Liver (tissue), 9 donors: ENCODE results near the gene CXCL6. TPM values are rescaled to one million over a fixed set of nuclear protein-coding genes. Genes with fewer than 3 reads are reported as not detected.

Source experiments
- DNase-seq: peaks from one replicate; pipeline ENCODE4 v3.0.0-alpha.2; 2017; ENCODE audit warnings: low spot score
- H3K27ac ChIP-seq, 2 donors: one replicate each; pipeline ENCODE4 v1.7.0; 2013; ENCODE audit warnings: inconsistent platforms in 2 of 2, low read length in 2 of 2, control low read depth in 1 of 2, low read depth in 1 of 2, mild to moderate bottlenecking in 1 of 2
- H3K27me3 ChIP-seq, 4 donors: one replicate each; pipeline versions ENCODE4 v1.6.1 to v1.7.0; 2013; ENCODE audit warnings: low read length in 3 of 4, inconsistent platforms in 1 of 4, mild to moderate bottlenecking in 1 of 4, moderate library complexity in 1 of 4; ENCODE audit not compliant: control insufficient read depth in 4 of 4, insufficient read depth in 4 of 4
- H3K36me3 ChIP-seq, 4 donors: one replicate each; pipeline versions ENCODE4 v1.6.1 to v1.7.0; 2013; ENCODE audit warnings: low read length in 3 of 4, mild to moderate bottlenecking in 3 of 4, low read depth in 1 of 4, moderate library complexity in 1 of 4; ENCODE audit not compliant: control insufficient read depth in 4 of 4, insufficient read depth in 3 of 4
- H3K4me1 ChIP-seq, 4 donors: one replicate each; pipeline versions ENCODE4 v1.6.1 to v1.7.0; 2013; ENCODE audit warnings: low read length in 3 of 4, mild to moderate bottlenecking in 3 of 4, moderate library complexity in 1 of 4; ENCODE audit not compliant: control insufficient read depth in 4 of 4, insufficient read depth in 4 of 4
- H3K4me3 ChIP-seq, 3 donors: one replicate each; pipeline versions ENCODE4 v1.6.1 to v1.7.0; 2013; ENCODE audit warnings: low read length in 3 of 3, control low read depth in 1 of 3, low read depth in 1 of 3, mild to moderate bottlenecking in 1 of 3
- H3K9ac ChIP-seq, 2 donors: one replicate each; pipeline ENCODE4 v1.7.0; 2013; ENCODE audit warnings: low read length in 2 of 2, mild to moderate bottlenecking in 2 of 2, moderate library complexity in 2 of 2, control low read depth in 1 of 2, low read depth in 1 of 2
- H3K9me3 ChIP-seq, 4 donors: one replicate each; pipeline versions ENCODE4 v1.6.1 to v1.7.0; 2013; ENCODE audit warnings: low read length in 3 of 4; ENCODE audit not compliant: control insufficient read depth in 4 of 4
- CTCF ChIP-seq: fragments of 150-350 bp; IDR thresholded peaks from 2 replicates; pipeline ENCODE4 v1.5.1; 2017; ENCODE audit warnings: improper control_type of control experiment, low read depth, low read length; ENCODE audit not compliant: missing input control
- EGR1 ChIP-seq, 2 donors: IDR thresholded peaks; 2 replicates each; pipeline ENCODE4 v1.6.1; 2016 to 2018; ENCODE audit warnings: antibody characterized with exemption in 2 of 2, low read depth in 2 of 2
- FOXA1 ChIP-seq: IDR thresholded peaks from 2 replicates; pipeline ENCODE4 v1.6.1; 2016; ENCODE audit warnings: antibody characterized with exemption
- FOXA2 ChIP-seq: IDR thresholded peaks from 2 replicates; pipeline ENCODE4 v1.6.1; 2016; ENCODE audit warnings: antibody characterized with exemption
- GABPA ChIP-seq, 2 donors: IDR thresholded peaks in 1 of 2; conservative IDR thresholded peaks in 1 of 2; 2 replicates each; pipeline ENCODE4 v1.6.1; 2016; ENCODE audit warnings: antibody characterized with exemption in 2 of 2, mild to moderate bottlenecking in 1 of 2, moderate library complexity in 1 of 2
- HNF4G ChIP-seq: IDR thresholded peaks from 2 replicates; pipeline ENCODE4 v1.6.1; 2016; ENCODE audit warnings: antibody characterized with exemption
- NR2F2 ChIP-seq: IDR thresholded peaks from 2 replicates; pipeline ENCODE4 v1.6.1; 2016; ENCODE audit warnings: antibody characterized with exemption
- RAD21 ChIP-seq, 2 donors: IDR thresholded peaks; 2 replicates each; pipeline ENCODE4 v1.6.1; 2016; ENCODE audit warnings: antibody characterized with exemption in 2 of 2, mild to moderate bottlenecking in 2 of 2
- RXRA ChIP-seq, 2 donors: IDR thresholded peaks; 2 replicates each; pipeline ENCODE4 v1.6.1; 2017 to 2018; ENCODE audit warnings: antibody characterized with exemption in 2 of 2, mild to moderate bottlenecking in 1 of 2
- SP1 ChIP-seq: IDR thresholded peaks from 2 replicates; pipeline ENCODE4 v1.6.1; 2018; ENCODE audit warnings: antibody characterized with exemption, mild to moderate bottlenecking
- TAF1 ChIP-seq: conservative IDR thresholded peaks from 2 replicates; pipeline ENCODE4 v1.6.1; 2016; ENCODE audit warnings: antibody characterized with exemption, mild to moderate bottlenecking
- WGBS: extraction: QIAGEN DNeasy Blood & Tissue Kit; methylation state at CpG from one replicate; pipeline ENCODE4 v1.1.7; 2013; 5-methylcytosine and 5-hydroxymethylcytosine counted together
- polyA plus RNA-seq, 2 donors: library from polyadenylated mRNA; stranded (reverse) in 1 of 2; unstranded in 1 of 2; fragments of 200-250 nt in 1 of 2; fragments of >200 nt in 1 of 2; fragmentation: Nextera tagmentation in 1 of 2; extraction: Ambion mirVana in 1 of 2; gene quantifications; one replicate each; pipeline versions ENCODE4 v1.2.1 to v1.2.3, GENCODE V29; 2013 to 2015
- total RNA-seq, 2 donors: library from RNA; depleted of rRNA; stranded (reverse); fragments of >200 nt; gene quantifications; one replicate each; pipeline ENCODE4 v1.2.3, GENCODE V29; 2014
- TF ChIP-seq, protein P1 (sequence below): IDR thresholded peaks from 2 replicates; pipeline ENCODE4 v1.6.1; 2016; ENCODE audit warnings: antibody characterized with exemption, mild to moderate bottlenecking
- TF ChIP-seq, protein P2 (sequence below): IDR thresholded peaks from 2 replicates; pipeline ENCODE4 v1.6.1; 2016; ENCODE audit warnings: antibody characterized with exemption
- TF ChIP-seq, protein P3 (sequence below): IDR thresholded peaks from 2 replicates; pipeline ENCODE4 v1.6.1; 2016; ENCODE audit warnings: antibody characterized with exemption
- donor health status: healthy.
- donor health status: healthy.
- donor health status: healthy.
- donor health status: healthy.
- donor health status: healthy.

Gene CXCL6
- total and polyA plus RNA-seq, 4 donors = 0.19 to 5.5 (median 3.2) TPM

DNA sequence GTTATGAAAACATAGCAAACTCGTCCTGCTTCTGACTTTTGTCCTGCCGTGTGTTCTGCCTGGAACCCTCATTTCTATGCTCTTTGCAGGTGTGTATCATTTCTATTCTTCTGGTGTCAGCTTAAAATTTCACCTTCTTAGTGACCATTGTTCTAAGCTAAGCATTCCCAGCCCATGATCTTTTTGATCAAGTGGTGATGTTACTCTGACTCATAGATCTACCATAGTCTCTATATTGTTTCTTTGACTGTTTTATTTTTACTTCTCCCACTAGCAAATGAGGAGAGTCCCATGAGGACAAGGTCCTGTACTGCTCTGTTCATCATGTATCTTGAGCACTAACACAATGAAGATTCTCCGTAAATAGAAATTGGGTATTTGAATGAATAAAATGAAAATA is 14.1 kb upstream of the CXCL6 start:
- Histone ChIP-seq H3K27ac (no peak overlapping the region), H3K4me1 (no peaks in the 10 kb centered on the region), H3K9ac (no peak overlapping the region), H3K36me3 (no peaks in the 10 kb centered on the region), H3K9me3 (no peaks in the 10 kb centered on the region), H3K27me3 (no peaks in the 10 kb centered on the region), H3K4me3 (no peak overlapping the region)
- 80% methylated on average over 3 of the region's 3 CpGs for WGBS
- TF ChIP-seq EGR1 (IDR thresholded peaks at IDR 0.05; ENCODE audit: low read depth in 2 of 2) (no peak), SP1 (no peak), TAF1 (no peak), FOXA2 (no peak)
- DNase-seq = no peak

DNA sequence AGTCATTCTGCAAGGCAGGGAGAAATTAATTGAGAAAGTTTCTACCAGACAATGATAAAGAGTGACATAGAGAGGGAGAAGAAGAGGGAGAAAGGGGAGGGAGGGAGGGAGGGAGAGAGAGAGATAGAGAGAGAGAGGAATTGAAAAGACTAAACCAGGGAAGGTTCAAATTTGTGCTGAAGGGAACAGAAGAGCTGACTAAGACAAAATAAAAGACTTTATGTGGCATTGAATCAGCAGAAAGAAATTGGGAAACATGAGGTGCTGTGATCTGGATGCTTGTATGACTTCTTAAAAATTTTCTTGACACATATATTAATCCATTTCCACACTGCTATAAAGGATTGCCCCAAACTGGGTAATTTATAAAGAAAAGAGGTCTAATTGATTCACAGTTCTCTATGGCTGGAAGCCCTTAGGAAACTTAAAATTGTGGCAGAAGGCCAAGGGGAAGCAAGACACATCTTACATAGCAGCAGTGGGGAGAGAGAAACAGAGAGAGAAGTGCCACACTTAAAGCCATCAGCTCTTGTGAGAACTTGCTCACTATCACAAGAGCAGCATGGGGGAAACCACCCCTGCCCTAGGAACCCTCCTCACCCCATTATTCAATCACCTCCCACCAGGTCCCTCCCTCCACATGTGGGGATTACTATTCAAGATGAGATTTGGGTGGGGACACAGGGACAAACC is 13.5 kb upstream of the CXCL6 start:
- Histone ChIP-seq H3K27ac (no peak overlapping the region), H3K4me3 (no peak overlapping the region), H3K9me3 (no peaks in the 10 kb centered on the region)

More for the DNA sequence above, 13.5 kb upstream of the CXCL6 start:
- H3K9ac ChIP-seq = no peak overlapping the region
- H3K36me3 ChIP-seq = no peaks in the 10 kb centered on the region
- no peak for TF ChIP-seq GABPA (IDR thresholded peaks at IDR 0.05 in 1 of 2, conservative IDR thresholded peaks at IDR 0.05 in 1 of 2)
- TF ChIP-seq RXRA (IDR thresholded peaks at IDR 0.05) = no peak
- TF ChIP-seq, protein P1, sequence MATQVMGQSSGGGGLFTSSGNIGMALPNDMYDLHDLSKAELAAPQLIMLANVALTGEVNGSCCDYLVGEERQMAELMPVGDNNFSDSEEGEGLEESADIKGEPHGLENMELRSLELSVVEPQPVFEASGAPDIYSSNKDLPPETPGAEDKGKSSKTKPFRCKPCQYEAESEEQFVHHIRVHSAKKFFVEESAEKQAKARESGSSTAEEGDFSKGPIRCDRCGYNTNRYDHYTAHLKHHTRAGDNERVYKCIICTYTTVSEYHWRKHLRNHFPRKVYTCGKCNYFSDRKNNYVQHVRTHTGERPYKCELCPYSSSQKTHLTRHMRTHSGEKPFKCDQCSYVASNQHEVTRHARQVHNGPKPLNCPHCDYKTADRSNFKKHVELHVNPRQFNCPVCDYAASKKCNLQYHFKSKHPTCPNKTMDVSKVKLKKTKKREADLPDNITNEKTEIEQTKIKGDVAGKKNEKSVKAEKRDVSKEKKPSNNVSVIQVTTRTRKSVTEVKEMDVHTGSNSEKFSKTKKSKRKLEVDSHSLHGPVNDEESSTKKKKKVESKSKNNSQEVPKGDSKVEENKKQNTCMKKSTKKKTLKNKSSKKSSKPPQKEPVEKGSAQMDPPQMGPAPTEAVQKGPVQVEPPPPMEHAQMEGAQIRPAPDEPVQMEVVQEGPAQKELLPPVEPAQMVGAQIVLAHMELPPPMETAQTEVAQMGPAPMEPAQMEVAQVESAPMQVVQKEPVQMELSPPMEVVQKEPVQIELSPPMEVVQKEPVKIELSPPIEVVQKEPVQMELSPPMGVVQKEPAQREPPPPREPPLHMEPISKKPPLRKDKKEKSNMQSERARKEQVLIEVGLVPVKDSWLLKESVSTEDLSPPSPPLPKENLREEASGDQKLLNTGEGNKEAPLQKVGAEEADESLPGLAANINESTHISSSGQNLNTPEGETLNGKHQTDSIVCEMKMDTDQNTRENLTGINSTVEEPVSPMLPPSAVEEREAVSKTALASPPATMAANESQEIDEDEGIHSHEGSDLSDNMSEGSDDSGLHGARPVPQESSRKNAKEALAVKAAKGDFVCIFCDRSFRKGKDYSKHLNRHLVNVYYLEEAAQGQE = no peak
- TF ChIP-seq TAF1 = no peak
- TF ChIP-seq, protein P2, sequence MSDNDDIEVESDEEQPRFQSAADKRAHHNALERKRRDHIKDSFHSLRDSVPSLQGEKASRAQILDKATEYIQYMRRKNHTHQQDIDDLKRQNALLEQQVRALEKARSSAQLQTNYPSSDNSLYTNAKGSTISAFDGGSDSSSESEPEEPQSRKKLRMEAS = no peak
- no peak for TF ChIP-seq FOXA1
- TF ChIP-seq HNF4G = no peak
- no peak for TF ChIP-seq FOXA2
- no peak for TF ChIP-seq NR2F2
- TF ChIP-seq, protein P3, sequence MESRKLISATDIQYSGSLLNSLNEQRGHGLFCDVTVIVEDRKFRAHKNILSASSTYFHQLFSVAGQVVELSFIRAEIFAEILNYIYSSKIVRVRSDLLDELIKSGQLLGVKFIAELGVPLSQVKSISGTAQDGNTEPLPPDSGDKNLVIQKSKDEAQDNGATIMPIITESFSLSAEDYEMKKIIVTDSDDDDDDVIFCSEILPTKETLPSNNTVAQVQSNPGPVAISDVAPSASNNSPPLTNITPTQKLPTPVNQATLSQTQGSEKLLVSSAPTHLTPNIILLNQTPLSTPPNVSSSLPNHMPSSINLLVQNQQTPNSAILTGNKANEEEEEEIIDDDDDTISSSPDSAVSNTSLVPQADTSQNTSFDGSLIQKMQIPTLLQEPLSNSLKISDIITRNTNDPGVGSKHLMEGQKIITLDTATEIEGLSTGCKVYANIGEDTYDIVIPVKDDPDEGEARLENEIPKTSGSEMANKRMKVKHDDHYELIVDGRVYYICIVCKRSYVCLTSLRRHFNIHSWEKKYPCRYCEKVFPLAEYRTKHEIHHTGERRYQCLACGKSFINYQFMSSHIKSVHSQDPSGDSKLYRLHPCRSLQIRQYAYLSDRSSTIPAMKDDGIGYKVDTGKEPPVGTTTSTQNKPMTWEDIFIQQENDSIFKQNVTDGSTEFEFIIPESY = no peak
- TF ChIP-seq SP1 = no peak
- TF ChIP-seq CTCF = no peak
- TF ChIP-seq EGR1 (IDR thresholded peaks at IDR 0.05; ENCODE audit: low read depth in 2 of 2) = no peak
- no peak for TF ChIP-seq RAD21 (IDR thresholded peaks at IDR 0.05)
- no peaks in the 10 kb centered on the region for H3K4me1 ChIP-seq
- H3K27me3 ChIP-seq = no peaks in the 10 kb centered on the region
- DNase-seq = no peak
